Right forelimb (tissue), 1 donor: ENCODE measurements around the gene TOGARAM1.
"Not testable (repeated sequence)": the region's sequence is repeated elsewhere in the genome, so short reads cannot be mapped to it uniquely, and the experiment has no call there.

ENCODE experiments used
- DNase-seq: peaks from one replicate; pipeline ENCODE4 v3.0.0-alpha.2; 2018

TOGARAM1 gene

DNA sequence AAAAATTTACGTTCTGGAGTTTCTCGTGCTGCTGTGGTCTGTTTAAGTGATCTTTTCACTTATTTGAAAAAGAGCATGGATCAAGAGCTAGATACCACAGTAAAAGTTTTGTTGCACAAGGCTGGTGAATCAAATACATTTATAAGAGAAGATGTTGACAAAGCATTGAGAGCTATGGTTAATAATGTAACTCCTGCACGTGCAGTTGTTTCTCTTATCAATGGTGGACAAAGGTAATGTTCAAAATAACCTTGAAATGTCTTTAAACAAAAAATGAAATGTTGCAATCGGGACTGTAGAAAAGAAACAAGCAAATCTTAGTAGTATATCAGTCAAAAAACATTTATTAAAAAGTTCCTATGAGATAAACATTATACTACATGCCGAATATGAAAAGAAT is 82.6 kb downstream of the TOGARAM1 start:
- no peak for DNase-seq

DNA sequence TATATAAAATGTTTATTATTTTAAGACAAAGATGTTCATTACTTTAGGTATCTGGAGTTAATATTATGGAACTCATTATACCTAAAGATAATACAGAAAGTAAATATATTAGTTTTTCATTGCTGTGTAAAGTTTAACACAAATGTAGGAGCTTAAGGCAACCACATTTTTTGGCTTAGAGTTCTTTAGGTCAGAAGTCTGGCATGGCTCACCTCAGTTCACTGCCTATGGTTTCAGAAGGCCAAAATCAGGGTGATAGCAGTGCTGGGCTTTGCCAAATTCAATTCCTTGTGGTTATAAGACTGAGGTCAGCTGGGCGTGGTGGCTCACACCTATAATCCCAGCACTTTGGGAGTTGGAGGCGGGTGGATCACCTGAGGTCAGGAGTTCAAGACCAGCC is 86.4 kb downstream of the TOGARAM1 start:
- no peak for DNase-seq

DNA sequence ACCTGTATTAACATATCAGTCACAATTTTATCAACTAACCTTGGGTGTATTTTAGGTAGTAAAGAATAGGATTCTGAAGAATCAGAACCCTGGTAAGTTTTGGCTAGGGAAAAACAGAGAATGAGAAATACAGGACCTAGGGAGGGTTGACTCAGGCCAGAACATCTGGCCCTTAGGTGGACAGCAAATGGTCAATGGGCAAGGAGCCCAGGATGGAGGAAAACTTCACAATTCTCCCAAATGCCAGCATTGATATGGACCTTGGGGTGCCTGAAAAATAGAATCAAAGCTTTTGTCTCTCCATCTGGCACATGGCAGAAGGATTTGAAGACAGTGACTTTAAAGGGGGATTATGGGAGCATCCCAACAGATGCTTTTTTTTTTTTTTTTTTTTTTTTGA is 89.2 kb downstream of the TOGARAM1 start:
- no peak for DNase-seq

DNA sequence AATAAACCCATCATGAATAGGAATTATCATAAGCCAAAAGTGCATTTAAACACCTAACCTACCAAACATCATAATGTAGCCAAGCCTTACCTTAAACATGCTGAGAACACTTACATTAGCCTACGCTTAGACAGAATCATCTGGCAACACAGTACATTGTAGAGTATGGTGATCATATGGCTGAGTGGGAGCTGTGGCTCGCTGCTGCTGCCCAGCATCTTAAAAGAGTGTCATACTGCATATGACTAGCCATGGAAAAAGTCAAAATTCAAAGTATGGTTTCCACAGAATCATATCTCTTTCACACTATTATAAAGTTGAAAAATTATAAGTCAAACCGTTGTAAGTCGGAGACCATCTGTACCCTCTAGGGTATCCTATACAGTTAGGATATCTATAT is 89.9 kb downstream of the TOGARAM1 start:
- DNase-seq: no peak

DNA sequence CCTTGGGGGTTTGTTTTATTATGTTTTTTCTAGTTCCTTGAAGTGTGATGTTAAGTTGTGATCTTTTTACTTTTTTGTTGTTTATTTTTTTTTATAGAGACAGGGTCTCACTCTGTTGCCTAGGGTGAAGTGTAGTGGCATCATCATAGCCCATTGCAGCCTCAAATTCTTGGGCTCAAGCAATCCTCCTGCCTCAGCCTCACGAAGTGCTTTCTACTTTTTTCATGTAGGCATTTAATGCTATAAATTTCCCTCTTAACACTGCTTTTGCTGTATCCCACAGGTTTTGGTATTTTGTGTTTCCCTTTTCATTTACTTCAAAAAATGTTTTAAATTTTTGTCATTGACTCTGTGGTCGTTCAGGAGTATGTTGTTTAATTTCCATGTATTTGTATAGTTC is 95.4 kb downstream of the TOGARAM1 start:
- no peak for DNase-seq

DNA sequence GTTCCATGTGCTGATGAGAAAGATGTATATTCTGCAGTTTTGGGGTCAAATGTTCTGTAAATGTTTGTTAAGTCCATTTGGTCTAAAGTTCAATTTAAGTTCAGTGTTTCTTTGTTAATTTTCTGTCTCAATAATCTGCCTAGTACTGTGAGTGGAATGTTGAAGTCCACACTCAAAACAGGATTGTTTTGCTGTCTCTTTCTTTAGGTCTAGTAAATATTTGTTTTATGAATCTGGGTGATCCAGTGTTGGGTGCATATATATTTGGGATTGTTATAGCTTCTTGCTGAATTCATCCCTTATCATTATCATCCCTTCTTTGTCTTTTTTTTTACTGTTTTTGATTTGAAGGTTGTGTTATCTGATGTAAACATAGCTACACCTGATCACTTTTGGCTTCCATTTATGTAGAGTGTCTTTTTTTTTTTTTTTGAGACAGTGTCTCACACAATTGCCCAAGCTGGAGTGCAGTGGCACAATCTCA is 95.9 kb downstream of the TOGARAM1 start:
- DNase-seq: no peak

DNA sequence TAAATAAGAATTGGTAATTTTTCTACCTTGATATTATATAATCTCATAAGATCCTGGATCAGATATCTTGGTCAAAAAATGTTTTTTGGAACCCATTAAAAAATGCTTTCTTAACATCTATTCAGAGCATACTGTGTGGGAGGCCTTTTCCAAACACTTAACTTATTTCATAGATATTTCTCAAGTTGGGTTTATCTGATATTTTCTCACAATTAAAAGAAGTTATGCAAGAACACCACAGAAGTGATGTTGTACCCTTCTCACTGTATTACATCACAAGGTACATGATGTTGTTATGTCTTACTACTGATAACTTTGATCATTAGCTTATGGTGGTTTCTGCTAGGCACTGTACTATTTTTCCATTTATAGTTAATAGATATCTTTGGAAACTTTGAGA is 98.6 kb downstream of the TOGARAM1 start:
- DNase-seq: no peak

DNA sequence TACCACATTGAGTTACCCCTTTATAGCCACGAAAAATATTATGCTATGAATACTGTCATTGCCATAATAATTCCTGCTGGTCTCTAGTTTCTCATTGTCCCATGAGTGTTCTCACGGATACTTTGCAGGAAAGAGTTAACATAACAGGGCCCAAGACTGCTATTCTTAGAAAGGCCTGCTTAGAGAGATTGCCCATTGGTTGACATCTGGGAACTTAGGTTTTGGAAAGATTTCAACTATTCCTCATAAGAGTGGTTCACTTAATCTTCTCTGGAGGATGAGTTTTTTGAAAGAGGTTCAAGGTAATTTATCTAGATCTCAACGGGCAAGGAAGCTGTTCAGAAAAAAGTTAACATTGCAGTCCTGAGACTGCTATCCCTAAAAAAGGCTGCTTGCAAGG is 103.5 kb downstream of the TOGARAM1 start:
- no peak for DNase-seq

DNA sequence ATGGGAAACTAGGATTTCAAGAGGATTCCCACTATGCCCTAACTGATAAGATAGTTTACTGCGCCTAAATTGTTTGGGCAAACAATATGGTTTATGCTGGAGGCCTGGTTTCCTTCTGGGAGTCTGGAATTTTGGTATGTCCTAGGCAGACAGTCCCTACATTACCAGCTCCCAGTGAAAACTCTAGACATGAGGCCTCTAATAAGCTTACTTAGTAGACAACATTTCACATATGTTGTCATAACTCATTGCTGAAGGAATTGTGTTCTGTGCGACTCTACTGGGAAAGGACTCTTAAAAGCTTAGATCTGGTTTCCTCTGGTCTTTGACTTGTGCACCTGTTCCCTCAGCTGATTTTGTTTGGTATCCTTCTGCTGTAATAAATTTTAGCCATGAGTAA is 104.0 kb downstream of the TOGARAM1 start:
- DNase-seq: no peak

DNA sequence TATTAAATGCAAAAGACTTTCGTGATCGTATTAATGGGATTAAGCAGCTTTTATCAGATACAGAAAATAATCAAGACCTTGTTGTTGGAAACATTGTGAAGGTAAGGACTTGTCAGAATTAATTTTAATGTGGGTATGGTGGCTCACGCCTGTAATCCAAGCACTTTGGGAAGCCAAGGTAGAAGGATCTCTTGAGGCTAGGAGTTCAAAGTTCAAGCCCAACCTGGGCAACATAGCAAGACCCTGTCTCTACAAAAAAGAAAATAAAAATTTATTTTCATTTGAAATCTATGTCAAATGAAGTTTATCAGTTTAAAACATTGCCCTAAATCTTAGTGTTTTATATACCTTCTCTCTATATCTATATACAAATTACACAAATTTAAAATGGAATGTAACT is 104.7 kb downstream of the TOGARAM1 start:
- no peak for DNase-seq

DNA sequence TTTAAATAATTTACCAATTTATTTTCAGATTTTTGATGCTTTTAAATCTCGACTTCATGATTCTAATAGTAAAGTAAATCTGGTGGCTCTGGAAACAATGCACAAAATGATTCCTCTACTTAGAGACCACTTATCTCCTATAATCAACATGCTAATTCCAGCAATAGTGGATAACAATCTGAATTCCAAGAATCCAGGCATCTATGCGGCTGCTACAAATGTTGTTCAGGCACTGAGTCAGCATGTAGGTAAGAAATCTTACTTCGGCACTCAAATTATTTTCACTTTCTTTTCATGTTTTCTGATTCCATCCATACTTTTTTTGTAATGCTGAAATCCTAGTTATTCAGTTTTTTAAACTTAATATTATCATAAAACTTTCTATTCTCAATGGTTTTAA is 106.4 kb downstream of the TOGARAM1 start:
- DNase-seq: no peak

DNA sequence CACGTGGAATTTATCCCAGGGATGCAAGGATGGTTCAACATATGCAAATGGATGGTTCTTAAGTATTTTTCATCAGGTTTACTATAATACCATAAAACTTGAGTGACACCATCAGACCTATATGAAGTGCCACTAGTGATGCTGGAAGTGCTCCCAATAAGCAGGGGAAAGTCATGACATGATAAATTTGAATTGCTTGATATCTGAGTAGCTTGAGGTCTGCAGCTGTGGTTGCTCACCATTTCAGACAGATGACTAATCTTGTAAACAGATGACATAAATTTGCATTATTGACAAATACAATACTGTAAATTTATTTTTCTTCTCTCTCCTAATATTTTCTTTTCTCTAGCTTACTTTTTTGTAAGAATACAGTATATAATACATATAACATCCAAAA is 108.2 kb downstream of the TOGARAM1 start:
- no peak for DNase-seq

DNA sequence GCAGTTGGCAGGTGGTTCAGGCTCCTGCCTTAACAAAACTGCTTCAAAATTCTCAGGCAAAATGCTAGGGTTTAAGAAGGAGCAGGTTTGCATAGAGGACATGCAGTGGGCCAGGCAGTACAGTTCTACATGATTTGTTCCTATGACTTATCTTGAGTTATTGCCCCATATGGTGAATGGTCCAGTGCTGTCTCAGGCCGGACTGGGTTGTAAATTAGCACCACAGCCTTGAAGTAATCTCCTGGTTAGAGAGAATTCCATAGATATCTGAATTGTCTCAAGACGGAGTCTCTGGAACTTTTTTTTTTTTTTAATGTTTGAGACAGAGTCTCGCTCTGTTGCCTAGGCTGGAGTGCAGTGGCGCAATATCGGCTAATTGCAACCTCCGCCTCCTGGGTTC is 110.1 kb downstream of the TOGARAM1 start:
- DNase-seq: no peak

DNA sequence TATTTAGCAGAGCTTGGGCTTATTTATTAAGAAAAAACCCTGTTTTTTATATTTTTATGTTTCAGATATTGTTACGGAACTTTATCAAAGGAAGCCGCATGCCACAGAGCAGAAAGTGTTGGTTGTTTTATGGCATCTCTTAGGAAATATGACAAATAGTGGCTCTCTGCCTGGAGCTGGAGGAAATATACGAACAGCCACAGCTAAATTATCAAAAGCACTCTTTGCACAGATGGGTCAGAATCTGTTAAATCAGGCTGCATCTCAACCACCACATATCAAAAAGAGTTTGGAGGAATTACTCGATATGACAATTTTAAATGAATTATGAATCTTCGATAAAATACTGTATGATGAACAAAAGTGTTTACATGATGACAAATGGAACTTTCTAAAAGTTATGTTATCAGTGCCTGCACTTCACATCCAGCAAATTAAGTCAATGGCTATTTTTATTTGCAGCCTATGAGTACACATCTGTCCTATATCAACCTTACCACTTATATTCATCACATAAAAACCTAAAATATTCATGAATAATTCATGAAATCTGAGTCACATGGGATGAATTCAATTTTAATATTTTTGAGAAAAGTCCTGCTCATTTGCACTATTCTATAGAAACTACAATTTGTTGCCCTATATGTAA is 111.4 kb downstream of the TOGARAM1 start:
- no peak for DNase-seq

DNA sequence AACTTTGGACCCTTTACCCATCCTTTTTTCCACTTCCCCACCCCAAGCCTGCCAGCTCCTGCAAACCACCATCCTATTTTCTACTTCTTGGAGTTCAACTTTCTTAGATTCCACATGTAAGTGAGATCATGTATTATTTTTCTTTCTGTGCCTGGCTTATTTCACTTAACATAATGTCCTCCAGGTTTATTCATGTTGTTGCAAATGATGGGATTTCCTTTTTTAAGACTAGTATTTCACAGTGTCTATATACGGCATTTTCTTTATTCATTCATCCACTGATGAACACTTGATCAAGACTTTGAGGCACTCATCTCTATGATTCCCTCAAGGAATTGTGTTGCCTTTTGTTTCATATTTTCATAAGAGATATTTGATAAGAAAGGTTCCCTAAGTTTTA is 116.3 kb downstream of the TOGARAM1 start:
- no peak for DNase-seq

DNA sequence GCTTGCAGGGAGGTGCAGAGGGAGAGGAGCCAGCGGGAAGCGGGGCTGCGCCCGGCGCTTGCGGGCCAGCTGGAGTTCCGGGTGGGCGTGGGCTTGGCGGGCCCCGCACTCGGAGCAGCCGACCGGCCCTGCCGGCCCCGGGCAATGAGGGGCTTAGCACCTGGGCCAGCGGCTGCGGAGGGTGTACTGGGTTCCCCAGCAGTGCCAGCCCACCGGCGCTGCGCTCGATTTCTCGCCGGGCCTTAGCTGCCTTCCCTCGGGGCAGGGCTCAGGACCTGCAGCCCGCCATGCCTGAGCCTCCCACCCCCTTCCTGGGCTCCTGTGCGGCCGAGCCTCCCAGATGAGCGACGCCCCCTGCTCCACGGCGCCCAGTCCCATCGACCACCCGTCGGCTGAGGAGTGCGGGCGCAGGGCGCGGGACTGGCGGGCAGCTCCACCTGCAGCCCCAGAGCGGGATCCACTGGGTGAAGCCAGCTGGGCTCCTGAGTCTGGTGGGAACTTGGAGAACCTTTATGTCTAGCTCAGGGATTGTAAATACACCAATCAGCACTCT is 118.5 kb downstream of the TOGARAM1 start:
- not testable (repeated sequence) for DNase-seq

DNA sequence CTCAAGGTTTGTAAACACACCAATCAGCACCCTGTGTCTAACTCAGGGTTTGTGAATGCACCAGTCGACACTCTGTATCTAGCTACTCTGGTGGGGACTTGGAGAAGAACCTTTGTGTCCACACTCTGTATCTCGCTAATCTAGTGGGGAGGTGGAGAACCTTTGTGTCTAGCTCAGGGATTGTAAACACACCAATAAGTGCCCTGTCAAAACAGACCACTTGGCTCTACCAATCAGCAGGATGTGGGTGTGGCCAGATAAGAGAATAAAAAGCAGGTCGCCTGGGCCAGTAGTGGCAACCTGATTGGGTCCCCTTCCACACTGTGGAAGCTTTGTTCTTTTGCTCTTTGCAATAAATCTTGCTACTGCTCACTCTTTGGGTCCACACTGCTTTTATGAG is 119.1 kb downstream of the TOGARAM1 start:
- not testable (repeated sequence) for DNase-seq

DNA sequence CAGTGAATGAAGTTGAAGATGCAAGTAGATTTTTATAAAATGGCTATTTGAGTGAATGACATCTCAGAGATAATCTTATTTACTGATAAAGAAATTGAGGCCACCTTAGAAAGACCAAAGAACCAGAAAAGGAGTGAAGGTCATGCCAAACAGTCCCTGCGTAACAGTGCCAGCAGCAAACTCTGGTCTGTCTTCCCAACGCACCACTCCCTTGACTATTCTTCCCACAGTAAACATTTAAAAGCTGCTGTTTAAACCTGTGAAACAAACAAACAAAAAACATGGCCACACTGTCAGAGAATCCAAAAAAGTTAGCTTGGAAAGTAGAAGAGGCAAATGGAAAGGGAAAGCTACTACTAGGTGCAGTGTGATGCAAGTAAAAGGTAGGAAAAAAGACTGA is 120.4 kb downstream of the TOGARAM1 start:
- no peak for DNase-seq

DNA sequence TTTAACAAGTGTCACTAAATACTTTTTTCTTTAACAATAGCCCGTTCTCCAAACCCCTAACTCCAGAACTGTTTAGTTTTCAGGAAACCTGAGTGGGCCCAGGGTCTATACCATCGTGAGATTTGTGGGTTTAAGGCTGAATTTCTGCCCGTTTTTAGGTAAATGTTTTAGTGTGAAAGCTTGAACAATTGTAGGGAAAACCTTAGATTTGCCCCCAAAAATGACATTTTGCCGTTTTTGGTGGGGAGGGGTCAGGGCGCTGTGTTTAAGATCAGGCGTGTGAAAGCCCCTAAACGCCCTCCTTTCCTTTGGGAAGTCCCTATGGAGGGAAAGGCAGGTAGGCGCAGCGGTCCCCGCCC is 121.6 kb downstream of the TOGARAM1 start:
- DNase-seq: no peak

DNA sequence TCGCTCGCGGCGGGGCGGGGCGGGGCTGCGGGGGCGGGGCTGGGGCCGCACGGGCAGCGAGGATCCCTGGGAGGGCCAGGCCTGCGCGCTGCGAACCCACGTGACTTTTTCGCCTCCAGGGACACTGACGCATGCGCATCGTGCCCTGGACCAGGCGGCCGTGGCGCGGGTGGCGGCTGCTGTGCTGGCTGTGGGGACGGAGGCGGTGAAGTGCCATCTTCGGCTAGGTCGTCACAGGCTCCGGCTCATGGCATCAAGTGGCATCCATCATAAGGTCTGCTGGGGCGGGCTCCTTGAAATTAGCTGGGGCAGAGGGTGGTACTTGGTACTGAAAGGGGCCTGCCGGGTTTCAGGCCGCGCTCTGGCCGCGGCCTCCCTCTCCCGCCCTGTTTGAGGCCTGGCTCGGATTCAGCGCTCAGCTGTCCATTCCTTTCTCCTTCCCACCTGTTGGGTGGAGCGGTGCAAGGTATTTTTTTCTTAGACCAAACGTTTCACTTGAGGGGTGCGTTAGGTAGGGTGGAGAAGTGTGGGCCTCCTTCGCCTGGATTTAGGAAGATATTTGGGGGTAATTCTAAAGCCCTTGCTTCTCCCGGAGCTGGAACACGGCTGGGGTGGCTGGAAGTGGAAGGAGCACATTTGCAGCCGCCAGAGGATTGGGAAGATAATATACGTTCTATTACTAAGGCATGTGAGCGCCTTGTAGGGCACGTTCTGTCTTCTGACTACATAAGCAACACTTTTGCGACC is 122.2 kb downstream of the TOGARAM1 start, which contains the start of gene PRPF39:
Gene PRPF39, plus strand, starts transcription at position 141 of the 747 bp plus-strand sequence. CDS start 11,124 bp downstream, outside the sequence.
- peak; percentile 97 for DNase-seq

DNA sequence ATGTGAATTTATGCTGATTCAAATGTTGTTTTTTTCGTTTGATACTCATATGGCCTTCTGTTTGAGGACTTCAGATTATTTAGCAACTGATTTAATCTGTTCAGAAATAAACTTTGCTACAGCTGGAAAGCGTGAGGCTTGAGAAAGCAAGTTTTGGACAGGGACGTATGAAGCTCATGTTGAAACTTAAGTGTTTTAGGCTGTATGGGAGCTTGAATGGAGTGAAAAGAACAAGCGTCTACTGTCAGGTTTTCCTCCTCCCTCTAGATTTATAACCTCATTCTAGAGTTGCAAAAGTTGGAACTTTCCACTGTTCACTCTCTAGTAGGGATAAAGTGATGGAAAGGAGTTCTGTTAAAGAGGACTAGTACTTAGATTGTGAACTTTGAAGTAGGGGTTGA is 123.0 kb downstream of the TOGARAM1 start:
- DNase-seq: no peak

DNA sequence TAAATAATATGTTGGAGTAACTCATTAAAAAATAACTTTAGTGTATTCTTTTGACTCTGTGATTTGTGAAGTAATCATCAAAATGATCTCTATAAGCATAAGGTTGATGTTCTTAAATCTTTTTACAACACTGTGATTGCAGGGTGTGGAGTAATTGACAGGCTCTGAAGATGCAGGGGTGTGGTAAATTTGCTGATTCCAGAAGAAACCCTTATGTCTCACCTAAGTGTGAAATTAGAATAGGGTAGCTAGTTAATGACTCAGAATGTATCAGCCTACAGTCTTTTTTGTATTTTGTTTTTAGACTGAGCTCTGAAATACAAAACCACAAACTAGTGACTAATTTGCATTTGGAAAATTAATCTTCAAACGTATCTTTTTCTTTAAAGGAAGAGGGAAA is 127.8 kb downstream of the TOGARAM1 start:
- no peak for DNase-seq

DNA sequence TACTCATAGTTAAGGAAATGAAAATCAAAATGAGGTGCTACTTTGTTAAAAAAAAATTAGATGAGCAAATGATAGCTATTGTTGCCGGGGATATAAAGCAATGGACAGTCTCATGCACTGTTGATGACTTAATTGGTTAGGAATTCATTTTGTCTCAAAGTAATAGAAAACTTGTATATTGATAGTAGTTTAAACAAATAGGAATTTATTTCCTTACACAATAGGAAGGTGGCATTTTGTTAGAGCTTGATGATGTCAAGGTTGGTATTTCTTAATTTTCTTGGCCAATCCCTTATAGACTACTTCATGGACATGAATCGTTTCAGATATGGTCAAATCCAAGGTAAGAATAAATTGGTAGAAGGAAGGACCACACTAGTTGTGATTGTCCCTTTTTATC is 129.7 kb downstream of the TOGARAM1 start:
- no peak for DNase-seq

DNA sequence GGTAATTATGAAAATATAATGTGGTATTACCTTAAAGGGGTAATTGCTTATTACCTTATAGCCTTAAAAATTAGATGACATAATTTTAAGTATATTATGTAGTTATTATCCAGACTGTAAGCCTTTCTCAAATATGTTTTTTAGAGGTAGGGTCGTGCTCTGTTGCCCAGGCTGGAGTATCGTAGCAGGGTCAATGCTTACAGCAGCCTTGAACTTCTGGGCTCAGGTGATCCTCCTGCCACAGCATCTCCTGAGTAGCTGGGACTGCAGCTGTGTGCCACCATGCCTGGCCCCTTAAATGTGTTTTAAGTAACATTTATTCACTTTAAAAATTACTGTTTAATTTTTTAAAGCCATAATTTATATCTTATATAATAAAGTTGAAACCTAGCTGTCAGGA is 132.3 kb downstream of the TOGARAM1 start:
- DNase-seq: no peak
